ENCODE results near the gene DOCK4.
"Not testable (repeated sequence)": the region's sequence is repeated elsewhere in the genome, so short reads cannot be mapped to it uniquely, and the experiment has no call there.

GRCh38 chr7:111917404-111917803 lies 288.8 kb downstream of the DOCK4 start:
- TF ChIP-seq, protein P1, sequence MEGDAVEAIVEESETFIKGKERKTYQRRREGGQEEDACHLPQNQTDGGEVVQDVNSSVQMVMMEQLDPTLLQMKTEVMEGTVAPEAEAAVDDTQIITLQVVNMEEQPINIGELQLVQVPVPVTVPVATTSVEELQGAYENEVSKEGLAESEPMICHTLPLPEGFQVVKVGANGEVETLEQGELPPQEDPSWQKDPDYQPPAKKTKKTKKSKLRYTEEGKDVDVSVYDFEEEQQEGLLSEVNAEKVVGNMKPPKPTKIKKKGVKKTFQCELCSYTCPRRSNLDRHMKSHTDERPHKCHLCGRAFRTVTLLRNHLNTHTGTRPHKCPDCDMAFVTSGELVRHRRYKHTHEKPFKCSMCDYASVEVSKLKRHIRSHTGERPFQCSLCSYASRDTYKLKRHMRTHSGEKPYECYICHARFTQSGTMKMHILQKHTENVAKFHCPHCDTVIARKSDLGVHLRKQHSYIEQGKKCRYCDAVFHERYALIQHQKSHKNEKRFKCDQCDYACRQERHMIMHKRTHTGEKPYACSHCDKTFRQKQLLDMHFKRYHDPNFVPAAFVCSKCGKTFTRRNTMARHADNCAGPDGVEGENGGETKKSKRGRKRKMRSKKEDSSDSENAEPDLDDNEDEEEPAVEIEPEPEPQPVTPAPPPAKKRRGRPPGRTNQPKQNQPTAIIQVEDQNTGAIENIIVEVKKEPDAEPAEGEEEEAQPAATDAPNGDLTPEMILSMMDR (IDR thresholded peaks at IDR 0.05): not testable (repeated sequence)
- not testable (repeated sequence) for TF ChIP-seq POLR2A (IDR thresholded peaks at IDR 0.05)
